BJ (cell line): ENCODE results near the gene RAB41. TPM values are rescaled to one million over a fixed set of nuclear protein-coding genes. Genes with fewer than 3 reads are reported as not detected.
A peak's percentile ranks its signal among the peaks of the same experiment; 100 is the strongest.

Experiments used
- CTCF ChIA-PET: fragments of 350-600 bp; formaldehyde crosslinking; extraction: SDS; loops from one replicate; lab custom pipeline; 2021; ENCODE audit warnings: antibody characterized with exemption, inconsistent platforms; lab: Yijun Ruan, JAX
- POLR2A ChIA-PET: fragments of 300-600 bp; sonication (Branson Sonifier 250); formaldehyde crosslinking; extraction: SDS; loops from one replicate; lab custom pipeline; 2021; ENCODE audit warnings: antibody characterized with exemption; lab: Charles Lee
- DNase-seq: peaks from one replicate; pipeline ENCODE4 v3.0.0-alpha.2; 2011; ENCODE audit warnings: low read depth
- H3K27me3 ChIP-seq: 2 replicates; pipeline ENCODE4 v1.6.0; 2011; ENCODE audit warnings: low read length; ENCODE audit not compliant: control insufficient read depth, insufficient read depth
- H3K36me3 ChIP-seq: 2 replicates; pipeline ENCODE4 v1.5.1; 2011; ENCODE audit warnings: low read length; ENCODE audit not compliant: control insufficient read depth, insufficient read depth
- H3K4me3 ChIP-seq: 2 replicates; pipeline ENCODE4 v1.5.1; 2011; ENCODE audit warnings: low read depth, mild to moderate bottlenecking, control low read depth, low read length
- CTCF ChIP-seq: IDR thresholded peaks from 2 replicates; pipeline ENCODE4 v1.5.1; 2011; ENCODE audit warnings: low read depth, mild to moderate bottlenecking, control low read depth, inconsistent platforms, low read length, moderate library complexity; ENCODE audit not compliant: insufficient read depth
- polyA plus RNA-seq: library from polyadenylated mRNA; depleted of rRNA; stranded (reverse); fragments of >200 nt; gene quantifications from 2 replicates; pipeline ENCODE4 v1.2.3, GENCODE V29; 2011

The RAB41 gene
- polyA plus RNA-seq, 1 experiment = not detected

- Histone ChIP-seq H3K27me3 (no peaks in the 10 kb centered on the region), H3K4me3 (peak within 1 kb of the TSS; percentile 64), H3K36me3 (peaks cover 2% of the 10 kb centered on the region; the same call in 1 of the 2 replicates)
- POLR2A ChIA-PET = interaction anchor here (0.6 kb wide), 1 partner anchor 123 kb away, joined by 4 read pairs; no protein-coding TSS in a partner anchor
- TF ChIP-seq CTCF = no peak
- CTCF ChIA-PET = interaction anchor here (0.6 to 0.8 kb wide), 2 partner anchors 10 to 27 kb away, joined by 3 to 5 read pairs; no protein-coding TSS in a partner anchor
- DNase-seq = peak; percentile 37
Observed at GRCh38 chrX:70289793-70290770, 8.1 kb downstream of the RAB41 start, which contains the start of the genes KIF4A and PDZD11. TSS of gene KIF4A (plus strand) at chrX:70290104. CDS start at chrX:70290459, 355 bp downstream. TSS of gene PDZD11 (minus strand) at chrX:70289927. CDS start at chrX:70289341, 586 bp downstream.

- TF ChIP-seq CTCF = no peak
- Histone ChIP-seq H3K4me3 (no peak overlapping the region), H3K27me3 (no peaks in the 10 kb centered on the region), H3K36me3 (no peaks in the 10 kb centered on the region)
- DNase-seq = no peak
- ChIA-PET CTCF (interaction anchor here (0.6 kb wide), 1 partner anchor 70 kb away, joined by 4 read pairs; no protein-coding TSS in a partner anchor), POLR2A (no interaction called here)
Observed at GRCh38 chrX:70292788-70293187, 10.8 kb downstream of the RAB41 start.

- DNase-seq = no peak
- ChIA-PET CTCF (interaction anchor here (0.6 kb wide), 1 partner anchor 69 kb away, joined by 4 read pairs; no protein-coding TSS in a partner anchor), POLR2A (no interaction called here)
- Histone ChIP-seq H3K4me3 (no peak overlapping the region), H3K27me3 (no peaks in the 10 kb centered on the region), H3K36me3 (no peaks in the 10 kb centered on the region)
- no peak for TF ChIP-seq CTCF
Observed at GRCh38 chrX:70293621-70294020, 11.6 kb downstream of the RAB41 start.

GRCh38 chrX:70301716-70302115 is 19.7 kb downstream of the RAB41 start:
- POLR2A ChIA-PET = no interaction called here

More at GRCh38 chrX:70301716-70302115, 19.7 kb downstream of the RAB41 start:
- Histone ChIP-seq H3K4me3 (no peak overlapping the region), H3K27me3 (no peaks in the 10 kb centered on the region), H3K36me3 (no peaks in the 10 kb centered on the region)
- DNase-seq = peak; percentile 12
- CTCF ChIA-PET = no interaction called here
- no peak for TF ChIP-seq CTCF
